ENCODE data around the gene SMARCA5. TPM values are rescaled to one million over a fixed set of nuclear protein-coding genes. Genes with fewer than 3 reads are reported as not detected.

The SMARCA5 gene
- total and polyA plus RNA-seq, 2 donors (not counting 3 experiments of a cell fraction or from before 2014, with no cell fraction given), result 7.9 to 57.6 TPM

- Histone ChIP-seq H3K9me1 (replicated peaks; ENCODE audit: control insufficient read depth, extremely low read depth, insufficient read depth, low read length) (no peaks in the 10 kb centered on the region), H3K27ac (ENCODE audit: insufficient read depth, low read depth, low read length) (no peak overlapping the region), H3K4me1 (ENCODE audit: control insufficient read depth, extremely low read depth, insufficient read depth, low read length) (no peaks in the 10 kb centered on the region), H2AFZ (ENCODE audit: low read depth, low read length) (no peak overlapping the region), H3K79me2 (ENCODE audit: control insufficient read depth, insufficient read depth, low read length) (no peaks in the 10 kb centered on the region), H3K4me3 (replicated peaks in 1 of 3; ENCODE audit: insufficient read depth in 1 of 3, low read depth in 1 of 3, low read length in 3 of 3) (no peak overlapping the region), H3K36me3 (ENCODE audit: control insufficient read depth in 2 of 2, extremely low read depth in 1 of 2, insufficient read depth in 2 of 2, low read length in 2 of 2) (no peaks in the 10 kb centered on the region), H3K9me3 (replicated peaks; ENCODE audit: control insufficient read depth, insufficient read depth, low read length) (no peaks in the 10 kb centered on the region), H4K20me1 (replicated peaks; ENCODE audit: control insufficient read depth, extremely low read depth, insufficient read depth, low read length) (no peaks in the 10 kb centered on the region), H3K27me3 (ENCODE audit: control insufficient read depth in 2 of 2, insufficient read depth in 2 of 2, low read length in 2 of 2) (peaks cover 0 to 1% of the 10 kb centered on the region in 2 experiments), H3K9ac (replicated peaks; ENCODE audit: extremely low read depth, insufficient read depth, low read length) (no peak overlapping the region), H3K4me2 (ENCODE audit: insufficient read depth, low read length) (no peak overlapping the region)
- BruUV-seq (replicated peaks), result no TSS peak
- dilution Hi-C loops (cut with MboI; ENCODE audit: extremely low pct_ligation_motif_present, low sequenced_read_pairs), result no loop called here
- intact Hi-C loops (cut with micrococcal nuclease), result no loop called here
- ChIA-PET CTCF (no interaction called here), POLR2A (no interaction called here)
- no peak for TF ChIP-seq FOS (IDR thresholded peaks at IDR 0.05; ENCODE audit: borderline replicate concordance, insufficient read depth, low read length)
- no peak for TF ChIP-seq EZH2 (IDR thresholded peaks at IDR 0.05; ENCODE audit: borderline replicate concordance, low read depth, low read length, severe bottlenecking)
- no peak for TF ChIP-seq POLR2A (IDR thresholded peaks at IDR 0.05; ENCODE audit: low read depth, low read length)
- no peak for TF ChIP-seq GATA2 (IDR thresholded peaks at IDR 0.05; ENCODE audit: insufficient read depth, insufficient read length, low read depth, low read length)
- no peak for TF ChIP-seq CTCF (IDR thresholded peaks at IDR 0.05; ENCODE audit: extremely low read depth in 1 of 2, insufficient read depth in 1 of 2, low read depth in 1 of 2, low read length in 2 of 2)
- TF ChIP-seq MAX (IDR thresholded peaks at IDR 0.05; ENCODE audit: insufficient read depth, insufficient read length), result no peak
- TF ChIP-seq MYC (IDR thresholded peaks at IDR 0.05; ENCODE audit: low read depth, low read length), result no peak
- TF ChIP-seq JUN (IDR thresholded peaks at IDR 0.05; ENCODE audit: borderline replicate concordance, insufficient read depth, insufficient read length, low read depth), result no peak
- no peak for TF ChIP-seq POLR2AphosphoS5 (IDR thresholded peaks at IDR 0.05; ENCODE audit: insufficient read depth, low read depth, low read length)
- no peak for FAIRE-seq
- DNase-seq (ENCODE audit: low read depth, low spot score), result no peak
Measured at GRCh38 chr4:143606480-143606879, 93.0 kb downstream of the SMARCA5 start.

Other genes with a start within 250 kb of the SMARCA5 start
- 37.7 and 41.8 TPM in 2 replicates for gene GAB1, start 176.8 kb upstream of the SMARCA5 start, total RNA-seq
- gene GAB1, start 176.8 kb upstream of the SMARCA5 start, polyA plus RNA-seq, result 8.3 and 9.3 TPM in 2 replicates
- gene FREM3, start 187.0 kb downstream of the SMARCA5 start, total RNA-seq, result 0.04 and 0.05 TPM in 2 replicates
- 0.08 and 0.10 TPM in 2 replicates for gene FREM3, start 187.0 kb downstream of the SMARCA5 start, polyA plus RNA-seq

Data from endothelial cell of umbilical vein (primary cell).